SKM-1 (cell line): ENCODE results near the gene FAM98C.

Experiments used
- DNase-seq: peaks from one replicate; lab custom pipeline; 2025; ENCODE audit not compliant: unreplicated experiment; lab: John Stamatoyannopoulos, UW

FAM98C gene

GRCh38 chr19:38377052-38377451, 25.8 kb upstream of the FAM98C start:
- DNase-seq = no peak

- DNase-seq = no peak
These were observed 24.0 kb upstream of the FAM98C start for GRCh38 chr19:38378866-38379265.

- no peak for DNase-seq
These were observed 21.8 kb upstream of the FAM98C start for GRCh38 chr19:38381138-38381537.

- DNase-seq = no peak
These were observed 19.7 kb upstream of the FAM98C start for GRCh38 chr19:38383184-38383583.

- no peak for DNase-seq
These were observed 19.1 kb upstream of the FAM98C start for GRCh38 chr19:38383743-38384142.

- DNase-seq = no peak
These were observed 18.5 kb upstream of the FAM98C start for GRCh38 chr19:38384209-38385027.

GRCh38 chr19:38385057-38385803, 17.7 kb upstream of the FAM98C start:
- no peak for DNase-seq

- no peak for DNase-seq
These were observed 17.1 kb upstream of the FAM98C start for GRCh38 chr19:38385804-38386257.

GRCh38 chr19:38386300-38386970, 16.5 kb upstream of the FAM98C start:
- no peak for DNase-seq

- DNase-seq = no peak
These were observed 15.8 kb upstream of the FAM98C start for GRCh38 chr19:38386971-38387549.

GRCh38 chr19:38387550-38388348, 15.1 kb upstream of the FAM98C start, which contains the start of gene GGN:
Gene GGN (minus strand): TSS chr19:38388034. CDS start chr19:38387261, 773 bp downstream.
- peak; percentile 19 for DNase-seq

GRCh38 chr19:38388349-38389100, 14.4 kb upstream of the FAM98C start, which contains the start of gene SPRED3:
Gene SPRED3 (plus strand): TSS chr19:38388697. CDS start chr19:38390303, 1,606 bp downstream.
- no peak for DNase-seq

- DNase-seq = no peak
These were observed 13.6 kb upstream of the FAM98C start for GRCh38 chr19:38389101-38389925.

- no peak for DNase-seq
These were observed 12.7 kb upstream of the FAM98C start for GRCh38 chr19:38389957-38390924.

GRCh38 chr19:38391911-38392464, 10.9 kb upstream of the FAM98C start:
- no peak for DNase-seq

- no peak for DNase-seq
These were observed 10.1 kb upstream of the FAM98C start for GRCh38 chr19:38392707-38393308.

GRCh38 chr19:38394488-38394887, 8.4 kb upstream of the FAM98C start:
- no peak for DNase-seq
